ENCODE measurements around the gene WDR35.

Gene WDR35

GRCh38 chr2:20008703-20009102 lies 18.8 kb upstream of the WDR35 start:
- no peak for DNase-seq

GRCh38 chr2:20005891-20006470 lies 16.1 kb upstream of the WDR35 start:
- DNase-seq, result no peak

GRCh38 chr2:20005067-20005627 lies 15.2 kb upstream of the WDR35 start:
- no peak for DNase-seq

GRCh38 chr2:20001361-20001863 lies 11.5 kb upstream of the WDR35 start:
- DNase-seq, result no peak

GRCh38 chr2:19993731-19994130 lies 3.8 kb upstream of the WDR35 start:
- DNase-seq, result no peak

- DNase-seq, result no peak
These were observed 2.0 kb upstream of the WDR35 start for GRCh38 chr2:19991895-19992294.

- DNase-seq, result no peak
These were observed 467 bp upstream of the WDR35 start for GRCh38 chr2:19990416-19990728.

- DNase-seq, result no peak
These were observed 601 bp downstream of the WDR35 start for GRCh38 chr2:19989342-19989666.

GRCh38 chr2:19988600-19988999 lies 1.3 kb downstream of the WDR35 start:
- DNase-seq, result no peak

- DNase-seq, result no peak
These were observed 2.0 kb downstream of the WDR35 start for GRCh38 chr2:19987936-19988335.

GRCh38 chr2:19982268-19982667 lies 7.6 kb downstream of the WDR35 start:
- DNase-seq, result no peak

GRCh38 chr2:19979932-19980331 lies 10.0 kb downstream of the WDR35 start:
- no peak for DNase-seq

- DNase-seq, result no peak
These were observed 16.4 kb downstream of the WDR35 start for GRCh38 chr2:19973466-19973865.

GRCh38 chr2:19971691-19972090 lies 18.2 kb downstream of the WDR35 start:
- DNase-seq, result no peak

GRCh38 chr2:19963386-19963785 lies 26.5 kb downstream of the WDR35 start:
- DNase-seq, result no peak

- DNase-seq, result peak; percentile 34
These were observed 34.1 kb downstream of the WDR35 start for GRCh38 chr2:19955544-19956422.

GRCh38 chr2:19949071-19949470 lies 40.8 kb downstream of the WDR35 start:
- no peak for DNase-seq

GRCh38 chr2:19947184-19947940 lies 42.5 kb downstream of the WDR35 start:
- no peak for DNase-seq

GRCh38 chr2:19944205-19944845 lies 45.6 kb downstream of the WDR35 start:
- DNase-seq, result no peak

- no peak for DNase-seq
These were observed 46.7 kb downstream of the WDR35 start for GRCh38 chr2:19943189-19943588.

GRCh38 chr2:19942199-19942598 lies 47.7 kb downstream of the WDR35 start:
- no peak for DNase-seq

- DNase-seq, result no peak
These were observed 52.9 kb downstream of the WDR35 start for GRCh38 chr2:19937004-19937403.

- DNase-seq, result no peak
These were observed 53.7 kb downstream of the WDR35 start for GRCh38 chr2:19936203-19936602.

Measured in activated CD8-positive, alpha-beta memory T cell treated with anti-CD3 and anti-CD28 coated beads, Interleukin-2, amount 50 U/mL, for 4 hours (primary cell).